22Rv1 (cell line): ENCODE data around the gene IFNA5.

Experiments
- ZFX ChIP-seq: fragments of 450-650 bp; IDR thresholded peaks from 2 replicates; pipeline ENCODE4 v1.6.1; 2017; ENCODE audit warnings: antibody characterized with exemption, borderline replicate concordance
- TF ChIP-seq, protein P1 (sequence below): fragments of 450-650 bp; IDR thresholded peaks from 2 replicates; pipeline ENCODE4 v1.5.1; 2017; ENCODE audit warnings: mild to moderate bottlenecking

- TF ChIP-seq, protein P1, sequence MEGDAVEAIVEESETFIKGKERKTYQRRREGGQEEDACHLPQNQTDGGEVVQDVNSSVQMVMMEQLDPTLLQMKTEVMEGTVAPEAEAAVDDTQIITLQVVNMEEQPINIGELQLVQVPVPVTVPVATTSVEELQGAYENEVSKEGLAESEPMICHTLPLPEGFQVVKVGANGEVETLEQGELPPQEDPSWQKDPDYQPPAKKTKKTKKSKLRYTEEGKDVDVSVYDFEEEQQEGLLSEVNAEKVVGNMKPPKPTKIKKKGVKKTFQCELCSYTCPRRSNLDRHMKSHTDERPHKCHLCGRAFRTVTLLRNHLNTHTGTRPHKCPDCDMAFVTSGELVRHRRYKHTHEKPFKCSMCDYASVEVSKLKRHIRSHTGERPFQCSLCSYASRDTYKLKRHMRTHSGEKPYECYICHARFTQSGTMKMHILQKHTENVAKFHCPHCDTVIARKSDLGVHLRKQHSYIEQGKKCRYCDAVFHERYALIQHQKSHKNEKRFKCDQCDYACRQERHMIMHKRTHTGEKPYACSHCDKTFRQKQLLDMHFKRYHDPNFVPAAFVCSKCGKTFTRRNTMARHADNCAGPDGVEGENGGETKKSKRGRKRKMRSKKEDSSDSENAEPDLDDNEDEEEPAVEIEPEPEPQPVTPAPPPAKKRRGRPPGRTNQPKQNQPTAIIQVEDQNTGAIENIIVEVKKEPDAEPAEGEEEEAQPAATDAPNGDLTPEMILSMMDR = no peak
- TF ChIP-seq ZFX = no peak
These were observed 23.8 kb downstream of the IFNA5 start for GRCh38 chr9:21281275-21281674.
